Measurements from ENCODE around the gene IMMT.
"Not testable (repeated sequence)": the region's sequence is repeated elsewhere in the genome, so short reads cannot be mapped to it uniquely, and the experiment has no call there.

The IMMT gene

DNA sequence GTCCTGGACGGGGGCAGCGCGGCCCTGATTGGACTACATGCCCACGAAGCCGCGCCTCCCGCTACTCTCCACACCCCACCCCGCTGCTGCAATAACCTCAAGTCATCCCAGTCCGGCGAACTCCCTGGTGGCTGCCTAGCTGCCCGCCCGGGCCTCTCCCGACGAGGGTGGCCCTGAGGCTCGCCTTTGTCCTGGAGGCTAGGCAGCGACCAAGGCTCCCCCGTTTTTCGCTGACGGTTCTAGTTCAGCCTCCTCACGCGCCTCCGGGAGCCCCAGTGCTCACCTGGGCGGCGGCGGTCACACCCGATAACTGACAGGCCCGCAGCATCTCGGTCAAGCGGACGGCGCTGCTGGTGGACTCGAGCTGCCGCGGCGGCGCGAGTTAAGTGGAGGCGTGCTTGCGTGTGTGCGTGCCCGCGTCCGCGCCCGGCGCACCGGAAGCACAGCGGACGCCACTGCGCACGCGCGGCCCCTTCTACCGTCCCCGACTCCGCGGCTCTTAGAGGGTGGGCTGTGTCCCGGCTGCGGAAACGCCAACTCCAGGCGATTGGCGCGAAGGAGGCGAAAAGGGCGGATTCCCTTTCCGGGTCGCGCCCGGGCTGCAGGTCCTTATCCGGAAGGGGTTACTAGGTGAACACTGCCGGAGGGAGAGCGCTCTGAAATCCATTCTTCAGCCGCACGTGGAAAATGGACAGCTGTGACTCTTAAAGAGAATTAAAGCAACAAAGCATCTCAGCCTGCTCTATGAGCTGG is at the start of gene IMMT:
TSS of gene IMMT (minus strand) at position 408 of the 753 bp plus-strand sequence. CDS start at position 328, 80 bp downstream.
- DNase-seq, result peak; percentile 71

DNA sequence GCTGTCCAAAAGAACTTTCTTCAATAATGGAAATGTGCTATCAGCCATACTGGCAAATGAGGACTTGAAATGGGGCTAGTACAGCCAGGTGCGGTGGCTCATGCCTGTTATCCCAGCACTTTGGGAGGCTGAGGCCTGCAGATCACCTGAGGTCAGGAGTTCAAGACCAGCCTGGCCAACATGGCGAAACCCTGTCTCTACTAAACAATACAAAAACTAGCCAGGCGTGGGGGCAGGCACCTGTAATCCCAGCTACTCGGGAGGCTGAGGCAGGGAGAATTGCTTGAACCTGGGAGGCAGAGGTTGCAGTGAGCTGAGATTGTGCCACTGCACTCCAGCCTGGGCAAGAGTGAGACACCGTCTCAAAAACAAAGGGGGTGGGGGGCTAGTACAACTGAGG is 49.5 kb upstream of the IMMT start:
- not testable (repeated sequence) for DNase-seq

DNA sequence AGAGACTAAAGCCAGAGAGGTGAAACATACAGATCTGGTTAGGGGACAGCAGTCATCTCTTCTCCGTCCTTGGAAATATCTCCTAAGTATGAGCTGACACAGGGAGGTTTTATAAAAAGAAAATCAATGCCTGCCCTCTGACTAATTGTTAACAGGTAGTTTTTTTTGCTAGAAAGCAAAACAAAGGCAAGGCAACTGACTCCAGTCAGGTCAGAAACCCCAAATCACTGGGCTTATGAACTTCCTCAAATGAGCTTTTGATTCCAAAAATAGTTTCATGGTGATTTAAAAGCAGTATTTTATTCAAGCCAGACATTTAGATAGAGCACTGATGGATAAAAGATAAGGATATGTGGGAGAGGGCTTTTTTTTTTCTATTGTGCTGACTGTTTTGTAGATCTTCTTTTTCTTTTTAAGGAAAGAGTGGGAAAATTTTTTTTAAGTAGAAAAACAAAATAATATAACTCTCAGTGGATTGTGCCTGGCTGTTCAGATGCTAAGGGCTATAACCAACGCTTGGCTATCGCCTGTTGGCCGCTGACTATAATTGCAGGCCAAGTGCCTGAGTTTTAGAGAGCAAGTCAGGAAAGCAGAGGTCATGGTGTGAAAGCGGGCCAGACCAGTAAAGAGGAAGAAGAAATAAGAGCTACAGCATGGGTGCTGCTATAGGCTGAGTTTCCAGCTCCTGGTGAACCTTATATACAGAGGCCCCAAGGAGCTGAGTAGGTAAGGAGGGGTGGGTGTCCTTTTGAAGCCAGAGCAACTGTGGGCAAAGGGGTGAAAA is 48.9 kb upstream of the IMMT start:
- DNase-seq, result no peak

DNA sequence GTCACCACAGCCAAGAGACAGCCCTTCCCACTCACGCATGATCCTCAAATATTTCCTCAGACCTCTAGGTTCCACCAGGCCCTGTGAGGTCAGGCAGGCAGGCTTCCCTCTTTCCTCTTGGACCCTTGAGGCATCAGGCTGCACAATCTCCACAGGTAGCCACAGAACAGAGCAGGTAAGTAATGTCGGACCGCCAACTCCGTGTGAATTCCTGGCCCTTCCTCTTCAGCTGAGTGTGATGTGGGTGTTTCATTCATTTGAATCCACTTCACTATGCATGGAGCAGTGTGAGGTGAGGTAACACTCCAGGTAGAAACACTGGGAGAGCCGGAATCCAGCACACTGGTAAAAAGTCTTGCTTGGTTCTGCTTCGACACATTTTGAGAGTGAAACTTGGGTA is 48.0 kb upstream of the IMMT start:
- no peak for DNase-seq

DNA sequence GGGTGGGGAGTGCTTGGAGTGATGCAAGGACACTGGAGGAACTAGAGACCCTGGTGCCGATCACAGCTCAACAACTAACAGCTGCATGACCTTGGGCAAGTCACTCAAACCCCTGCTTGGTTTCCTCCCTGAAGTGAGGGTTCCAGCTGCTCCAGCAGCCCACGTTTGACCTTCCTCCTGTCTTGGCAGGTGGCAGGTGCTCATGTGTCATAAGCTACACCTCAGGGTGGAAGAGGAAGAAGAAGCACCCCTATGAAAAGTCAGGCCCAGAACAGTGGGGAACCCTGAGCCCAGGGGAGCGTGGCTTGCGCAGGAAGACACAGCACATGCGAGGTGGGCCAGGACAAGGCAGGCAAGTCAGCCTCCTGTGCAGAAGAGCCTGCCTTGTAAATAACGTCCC is 46.3 kb upstream of the IMMT start:
- no peak for DNase-seq

DNA sequence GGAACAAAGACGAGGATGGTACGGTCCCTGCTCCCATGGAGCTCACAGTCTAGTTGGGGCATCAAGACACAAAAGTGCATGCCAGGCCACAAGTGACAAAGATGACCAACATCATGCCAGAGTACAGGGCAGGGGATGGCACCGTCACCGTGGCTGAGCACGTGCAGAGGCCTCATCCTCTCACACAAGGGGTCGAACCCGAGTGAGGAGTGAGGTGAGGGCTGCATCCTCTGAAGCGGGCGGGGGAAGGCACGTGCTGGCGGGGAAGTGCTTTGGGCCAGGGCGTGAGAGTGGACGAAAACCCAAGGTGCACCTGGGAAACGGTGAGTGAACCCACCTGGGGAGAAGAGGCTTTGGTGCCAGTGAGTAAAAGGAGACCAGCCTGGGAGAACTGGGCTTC is 45.0 kb upstream of the IMMT start:
- no peak for DNase-seq

DNA sequence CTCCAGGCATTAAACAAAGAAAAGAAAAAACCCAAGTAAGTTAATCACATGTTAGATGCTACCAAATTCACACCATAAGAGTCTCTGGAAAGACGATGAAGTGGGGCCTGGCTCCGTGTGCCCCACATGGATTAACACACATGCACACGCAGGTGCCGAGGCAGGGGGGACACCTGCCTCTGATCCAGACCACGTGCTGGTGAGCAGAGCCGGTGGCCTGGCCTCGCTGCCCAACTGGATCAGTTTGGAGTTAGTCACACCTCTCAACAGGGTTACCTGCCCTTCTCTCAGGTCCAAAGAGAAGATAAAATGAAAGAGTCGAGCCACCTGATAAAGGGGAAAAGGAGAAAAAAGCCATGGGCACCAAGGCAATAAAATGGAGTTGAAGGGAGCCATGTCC is 44.5 kb upstream of the IMMT start:
- no peak for DNase-seq

DNA sequence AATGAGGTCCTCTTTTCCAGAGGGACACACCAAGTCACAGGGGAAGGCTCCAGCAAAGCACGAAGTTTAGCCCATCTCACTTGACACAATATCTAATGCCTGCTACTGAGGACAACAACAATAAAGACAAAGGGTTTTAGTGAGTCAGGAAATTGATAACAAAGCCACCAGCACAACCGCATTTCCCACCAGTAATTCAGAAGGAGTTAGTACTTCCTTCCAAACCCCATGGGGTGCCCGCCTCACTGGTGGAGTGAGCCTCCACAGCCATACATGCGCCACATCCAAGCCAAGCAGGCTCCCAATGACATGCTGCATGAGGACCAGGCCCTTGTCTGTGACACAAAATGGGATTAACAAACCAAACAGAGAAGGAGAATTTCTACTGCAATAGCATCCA is 44.1 kb upstream of the IMMT start:
- DNase-seq, result no peak

DNA sequence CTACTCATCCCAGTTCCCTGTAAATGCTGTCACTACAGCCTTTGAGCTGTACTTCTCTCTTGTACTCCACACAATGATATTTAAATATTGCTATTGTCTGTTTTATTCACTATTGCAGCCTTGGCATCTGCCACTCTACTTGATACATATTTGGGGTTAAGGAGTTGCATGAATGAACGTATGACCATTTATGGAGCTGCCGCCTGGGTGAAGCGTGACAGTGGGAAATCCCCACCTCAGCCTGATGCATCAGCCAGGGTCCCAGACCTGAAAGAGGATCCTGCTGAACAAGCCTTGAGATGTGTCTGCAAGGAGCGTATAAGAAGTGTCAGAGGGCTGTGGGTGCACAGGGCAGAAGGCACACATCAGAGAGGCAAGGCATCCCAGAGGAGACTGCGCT is 43.1 kb upstream of the IMMT start:
- DNase-seq, result no peak

DNA sequence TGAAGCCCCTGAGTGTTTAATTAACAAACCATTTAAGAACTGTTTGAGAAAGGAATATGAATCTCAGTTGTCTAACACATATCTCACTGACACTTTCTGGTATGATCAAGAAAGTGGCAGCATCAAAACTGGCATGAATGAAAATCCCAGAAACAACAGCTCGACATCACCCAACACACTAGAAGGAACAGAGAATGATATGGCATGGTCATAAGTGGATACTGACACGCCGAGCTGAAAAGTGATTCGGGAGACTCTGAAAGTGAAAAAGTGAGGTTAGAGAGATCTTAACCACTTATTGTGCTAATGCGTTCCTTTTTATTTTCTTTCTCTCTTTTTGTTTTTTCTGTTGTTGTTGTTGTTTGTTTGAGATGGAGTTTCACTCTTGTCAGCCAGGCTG is 41.9 kb upstream of the IMMT start:
- DNase-seq, result no peak

DNA sequence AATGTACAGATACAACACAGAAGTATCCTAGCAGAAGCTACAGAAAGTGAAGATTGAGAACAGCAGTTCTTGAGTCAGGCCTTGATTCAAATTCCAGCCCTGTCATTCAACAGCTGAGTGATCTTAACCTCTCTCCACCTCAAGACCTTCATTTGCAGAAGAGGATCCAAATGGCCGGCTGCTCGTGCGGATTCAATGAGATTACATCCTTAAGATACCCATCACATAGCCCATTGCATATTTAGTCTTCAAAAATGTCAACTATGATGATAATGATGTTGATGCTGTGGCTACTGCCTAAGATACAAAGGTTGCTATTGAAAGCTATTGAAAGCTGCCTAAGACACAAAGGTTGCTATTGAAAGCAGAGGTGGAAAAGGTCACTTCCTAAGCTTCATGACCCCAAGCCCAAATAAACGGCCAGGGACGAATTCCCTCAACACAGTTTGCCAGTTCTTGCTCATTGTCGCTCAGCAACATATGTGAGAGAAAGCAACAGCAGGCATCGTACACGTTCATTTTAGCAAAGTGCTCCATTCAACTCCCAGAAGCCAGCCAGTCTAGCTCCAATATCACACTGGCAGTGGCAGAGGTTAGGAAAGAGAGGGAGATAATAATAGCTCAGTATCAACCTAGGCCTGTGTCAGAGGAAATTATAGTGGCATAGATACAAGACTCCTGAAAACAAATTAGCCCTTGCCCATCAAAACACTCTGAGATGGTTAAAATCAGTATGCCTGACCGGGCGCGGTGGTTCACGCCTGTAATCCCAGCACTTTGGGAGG is 40.1 kb upstream of the IMMT start:
- no peak for DNase-seq

DNA sequence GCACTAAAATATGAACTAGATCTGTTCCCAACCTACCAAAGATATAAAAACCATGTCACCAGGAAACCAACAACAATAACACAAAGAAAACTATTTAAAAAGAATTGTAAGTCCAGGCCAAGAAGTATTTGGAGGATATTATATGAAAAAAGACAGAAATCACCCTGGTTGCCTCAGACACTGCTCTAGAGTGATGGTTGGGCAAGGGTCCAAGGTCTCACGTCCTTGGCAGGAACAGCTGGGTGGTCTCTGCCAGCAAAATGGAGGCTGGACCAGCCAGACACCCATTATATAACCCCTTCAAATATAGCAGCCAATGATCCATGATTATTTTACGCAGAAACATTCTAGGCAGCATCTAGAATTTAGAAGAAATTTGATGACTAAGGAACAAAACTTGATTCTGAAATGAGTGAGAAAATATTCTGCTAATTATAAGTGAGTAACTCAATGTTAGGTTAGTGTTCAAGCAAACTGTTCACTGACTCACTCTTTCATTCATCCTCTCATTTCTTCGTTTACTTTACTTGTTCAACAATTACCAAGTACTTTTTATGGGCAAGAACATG is 39.4 kb upstream of the IMMT start:
- no peak for DNase-seq

DNA sequence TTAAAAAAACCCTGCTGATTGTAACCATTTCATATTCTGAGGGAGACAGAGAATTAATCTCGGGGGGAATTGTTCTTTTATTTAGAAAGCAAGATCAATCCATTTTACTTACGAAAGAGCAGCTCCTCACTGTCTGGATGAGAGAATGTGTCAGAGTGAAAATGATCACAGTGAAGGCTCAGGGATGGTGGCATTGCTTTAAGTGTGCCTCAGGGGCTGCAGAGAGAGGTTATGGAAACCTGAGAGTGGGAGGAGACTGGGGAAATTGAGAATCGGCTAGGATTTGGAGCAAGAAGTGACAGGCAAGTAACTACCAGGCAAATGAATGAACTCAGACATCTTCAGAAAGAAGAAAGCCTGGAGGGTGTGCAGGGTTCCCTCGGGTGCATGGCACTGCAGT is 38.2 kb upstream of the IMMT start:
- no peak for DNase-seq

DNA sequence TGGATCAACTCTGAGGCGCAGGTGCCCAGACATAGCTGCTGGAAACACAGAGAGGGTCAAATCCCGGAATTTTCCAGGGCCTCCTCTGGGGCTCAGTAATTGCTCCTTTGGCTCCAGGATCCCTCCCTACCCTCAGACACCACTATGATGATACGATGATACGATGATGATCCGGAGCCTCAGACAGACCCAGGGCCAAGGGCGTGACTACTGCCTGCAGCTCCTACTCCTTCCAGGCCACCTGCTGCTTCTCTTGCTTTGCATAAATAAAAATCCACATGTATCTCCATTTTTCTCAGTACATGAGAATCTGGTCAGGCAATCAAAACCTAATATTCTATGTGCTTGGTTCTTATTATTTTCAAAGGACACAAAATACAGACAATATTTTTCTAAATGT is 37.6 kb upstream of the IMMT start:
- no peak for DNase-seq

DNA sequence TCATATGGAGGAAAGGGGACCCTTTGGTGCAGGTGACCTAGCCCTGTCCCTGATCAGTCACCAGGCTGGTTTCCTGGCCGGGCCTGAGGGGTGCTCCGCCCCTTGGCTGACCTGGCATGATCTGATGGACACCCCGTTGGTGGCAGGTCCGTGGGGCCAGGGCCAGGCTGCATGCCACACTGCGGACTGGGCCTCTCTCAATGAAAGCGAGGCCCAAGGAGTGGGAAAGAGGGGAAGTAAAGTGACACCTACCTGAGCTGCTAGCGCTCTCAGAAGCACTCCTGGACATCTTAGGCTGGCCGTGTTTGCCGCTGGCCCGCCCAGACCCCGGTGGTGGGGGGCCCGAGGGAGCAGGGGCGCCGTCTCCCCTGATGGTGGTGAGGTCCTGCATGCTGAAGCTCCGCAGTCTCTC is 37.1 kb upstream of the IMMT start:
- DNase-seq, result no peak

DNA sequence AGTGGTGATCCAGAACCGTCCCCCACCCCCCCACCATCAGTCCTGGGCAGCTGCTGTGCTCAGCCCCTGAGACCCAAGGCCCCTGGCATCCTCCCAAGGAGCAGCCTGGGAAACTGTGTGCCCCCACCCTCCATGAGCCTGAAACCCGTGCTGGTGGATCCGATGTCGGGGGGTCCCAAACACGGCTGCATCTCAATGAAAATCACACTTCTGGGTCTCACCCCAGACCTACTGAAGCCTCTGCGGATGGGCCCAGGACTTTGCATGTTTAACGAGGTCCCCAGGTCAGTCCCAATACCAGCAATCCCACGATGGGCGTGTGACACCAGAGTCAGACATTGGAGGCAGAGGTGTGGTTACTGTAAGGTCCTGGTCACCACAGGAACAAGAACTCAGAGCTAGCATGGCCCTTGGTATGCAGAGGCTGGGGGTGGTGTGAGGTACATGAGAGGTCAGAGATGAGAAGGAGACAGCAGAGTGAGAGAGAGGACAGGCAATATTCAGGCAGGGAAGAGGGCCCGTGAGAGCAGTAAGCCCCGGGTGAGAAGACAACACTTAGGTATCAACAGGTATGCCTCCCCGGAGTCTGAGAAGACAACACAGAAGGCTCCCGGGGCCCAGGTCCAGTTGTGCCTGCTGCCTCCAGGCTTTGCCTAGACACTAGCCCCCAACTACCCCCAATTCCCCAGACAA is 36.6 kb upstream of the IMMT start:
- DNase-seq, result no peak

DNA sequence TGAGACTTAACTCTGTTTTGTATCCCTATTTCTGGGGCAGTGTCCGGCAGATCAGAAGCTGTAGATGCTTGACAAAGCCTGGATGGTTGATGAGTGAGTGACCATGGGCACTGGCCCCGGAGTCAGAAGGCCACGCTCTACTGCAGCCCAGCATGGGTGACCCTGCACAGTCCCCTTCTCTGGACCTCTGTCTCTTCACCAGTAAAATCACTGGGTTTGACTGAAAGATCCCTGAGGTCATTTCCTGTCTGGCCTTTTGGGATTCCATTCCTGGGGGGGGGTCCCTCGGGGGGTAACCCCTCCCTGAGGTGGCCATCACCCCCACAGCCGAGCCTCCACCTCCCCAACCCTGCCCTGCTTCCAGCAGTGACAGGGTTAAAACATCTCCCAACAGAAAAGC is 35.7 kb upstream of the IMMT start:
- DNase-seq, result no peak

DNA sequence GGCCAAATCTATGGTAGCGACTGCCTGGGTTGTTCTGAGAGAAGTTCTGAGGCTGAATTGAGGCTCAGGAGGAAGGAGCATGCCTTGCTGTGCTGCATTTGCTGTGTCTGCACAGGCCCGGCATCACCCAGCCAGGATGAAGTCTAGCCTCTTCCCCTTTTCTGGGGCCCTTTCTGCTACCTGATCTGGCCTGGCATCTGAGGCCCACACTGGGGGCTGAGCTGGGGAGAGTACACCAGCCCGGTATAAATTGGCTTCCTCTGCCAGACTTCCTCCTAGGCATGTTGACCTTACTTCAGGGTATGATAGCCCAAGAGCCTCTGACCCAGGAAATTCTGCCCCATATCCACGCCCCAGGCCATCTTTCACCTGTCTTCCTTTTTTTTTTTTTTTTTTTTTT is 34.0 kb upstream of the IMMT start:
- DNase-seq, result no peak

DNA sequence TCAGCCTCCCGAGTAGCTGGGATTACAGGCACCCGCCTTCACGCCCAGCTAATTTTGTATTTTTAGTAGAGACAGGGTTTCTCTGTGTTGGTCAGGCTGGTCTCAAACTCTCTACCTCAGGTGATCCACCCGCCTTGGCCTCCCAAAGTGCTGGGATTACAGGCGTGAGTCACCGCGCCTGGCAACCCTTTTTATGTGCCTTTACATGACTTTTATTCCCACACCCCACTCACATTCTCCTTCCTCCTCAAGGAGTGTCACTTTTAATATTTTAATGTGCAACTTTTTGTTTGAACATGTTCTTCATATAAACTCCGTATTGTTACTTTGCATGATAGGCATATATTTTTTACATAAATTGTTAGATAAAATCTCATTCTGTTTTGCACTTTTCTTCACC is 33.3 kb upstream of the IMMT start:
- DNase-seq, result not testable (repeated sequence)

DNA sequence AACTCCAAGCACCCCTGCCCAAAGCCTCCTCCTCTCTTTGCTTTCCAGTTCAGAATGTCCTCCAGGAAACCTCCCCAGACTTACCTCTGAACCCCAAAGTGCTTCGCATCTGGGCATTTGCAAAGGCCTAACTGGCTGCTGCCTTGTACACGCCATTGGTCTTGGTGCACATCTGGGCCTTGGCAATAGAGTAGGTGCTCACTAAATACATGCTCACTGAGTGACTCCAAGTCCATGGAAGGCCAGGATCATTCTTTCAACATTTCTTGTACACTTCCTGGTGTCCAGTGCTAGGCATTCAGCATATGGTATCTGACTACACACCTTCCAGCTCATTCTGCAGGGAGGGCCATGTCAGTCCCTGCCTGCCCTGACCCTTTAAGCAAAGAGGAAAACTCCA is 32.4 kb upstream of the IMMT start:
- no peak for DNase-seq

DNA sequence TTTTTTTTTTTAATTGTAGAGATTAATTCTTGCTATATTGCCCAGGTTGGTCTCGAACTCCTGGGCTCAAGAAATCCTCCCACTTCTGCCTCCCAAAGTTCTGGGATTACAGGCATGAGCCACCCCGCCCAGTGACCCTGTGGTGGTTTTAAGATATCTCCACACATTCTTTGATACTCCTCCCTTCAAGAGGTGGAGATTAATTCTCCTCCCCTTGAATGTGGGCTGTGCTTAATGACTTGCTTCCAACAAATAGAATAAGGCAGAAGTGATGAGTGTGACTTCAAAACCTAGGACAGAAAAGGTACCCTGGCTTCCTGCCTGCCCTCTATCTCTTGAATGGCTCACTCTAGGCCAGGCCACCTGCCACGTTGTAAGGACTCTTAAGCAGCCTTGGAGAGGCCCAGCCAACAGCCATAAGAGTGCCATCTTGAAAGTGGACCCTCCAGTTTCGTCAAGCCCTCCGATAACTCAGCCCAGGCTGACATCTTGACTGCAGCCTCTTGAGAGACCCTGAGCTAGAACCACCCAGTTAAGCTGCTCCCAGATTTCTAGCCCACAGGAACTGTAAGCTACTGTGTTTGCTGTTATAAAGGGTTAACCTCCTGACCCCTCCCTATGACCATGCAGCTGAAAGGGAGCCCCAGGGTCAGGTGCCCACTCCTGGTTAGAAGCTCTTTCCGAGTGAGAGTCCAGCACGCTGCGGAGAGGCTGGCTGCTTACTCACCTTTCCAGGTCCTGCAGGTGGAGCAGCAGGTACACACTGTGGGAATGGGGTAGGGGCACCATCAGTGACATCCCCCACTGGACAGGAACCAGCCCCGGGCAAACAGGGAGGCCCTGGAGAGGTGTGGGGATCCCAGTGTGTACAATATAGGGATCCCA is 31.6 kb upstream of the IMMT start:
- DNase-seq, result peak; percentile 20

DNA sequence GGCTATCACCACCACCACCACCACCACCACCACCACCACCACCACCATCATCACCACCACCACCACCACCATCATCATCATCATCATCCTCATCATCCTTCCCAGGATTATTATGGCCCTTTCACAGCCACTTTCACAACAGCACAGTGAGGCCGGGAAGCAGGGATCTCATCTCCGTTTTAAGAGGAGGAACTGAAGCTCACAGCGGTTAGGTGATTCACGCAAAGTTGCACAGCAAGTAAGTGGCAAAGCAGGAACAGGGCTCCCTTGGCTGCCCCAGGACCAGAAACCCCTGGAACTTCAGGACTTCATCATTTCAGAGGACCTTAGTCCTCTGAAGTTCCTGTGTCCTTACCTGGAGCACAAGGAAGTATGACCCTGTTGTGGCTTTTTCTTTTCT is 30.8 kb upstream of the IMMT start:
- DNase-seq, result no peak
